GM12865 (cell line): ENCODE results near the gene THEMIS.

Experiments used
- DNase-seq: peaks from one replicate; pipeline ENCODE4 v3.0.0; 2010; ENCODE audit warnings: low read depth
- H3K4me3 ChIP-seq: 2 replicates; pipeline ENCODE4 v1.5.1; 2011; ENCODE audit warnings: mild to moderate bottlenecking, low read depth, low read length, control low read depth
- CTCF ChIP-seq: IDR thresholded peaks from 2 replicates; pipeline ENCODE4 v1.5.1; 2011; ENCODE audit warnings: low read length, control low read depth, low read depth, inconsistent platforms; ENCODE audit not compliant: insufficient read depth; ENCODE audit errors: missing control alignments

The THEMIS gene

GRCh38 chr6:127841811-127842210 is 59.0 kb downstream of the THEMIS start:
- TF ChIP-seq CTCF = no peak
- H3K4me3 ChIP-seq = no peak overlapping the region
- no peak for DNase-seq

GRCh38 chr6:127834136-127834535 is 66.7 kb downstream of the THEMIS start:
- no peak for DNase-seq

GRCh38 chr6:127833336-127833735 is 67.5 kb downstream of the THEMIS start:
- no peak overlapping the region for H3K4me3 ChIP-seq
- TF ChIP-seq CTCF = no peak
- no peak for DNase-seq

More at GRCh38 chr6:127834136-127834535, 66.7 kb downstream of the THEMIS start:
- no peak for TF ChIP-seq CTCF
- H3K4me3 ChIP-seq = no peak overlapping the region

DNA sequence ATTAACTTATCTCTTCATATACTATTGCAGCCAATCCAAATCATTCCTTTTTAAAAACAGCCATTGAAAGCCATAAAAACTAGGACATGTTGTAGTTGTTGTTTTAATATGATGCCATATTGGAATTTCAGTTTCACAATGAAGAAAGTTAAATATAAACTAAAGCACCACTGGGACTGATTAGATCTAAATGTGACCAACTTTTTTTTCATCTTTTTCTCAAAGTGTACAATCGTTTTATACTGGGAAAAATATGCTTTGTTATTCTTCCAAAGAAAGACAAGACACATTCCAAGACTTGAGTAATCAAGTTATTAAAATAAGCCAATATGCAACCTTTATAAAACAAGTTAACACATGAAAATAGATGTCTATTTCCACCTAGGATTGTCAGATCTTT is 68.5 kb downstream of the THEMIS start:
- no peak for DNase-seq
- no peak for TF ChIP-seq CTCF
- H3K4me3 ChIP-seq = no peak overlapping the region

DNA sequence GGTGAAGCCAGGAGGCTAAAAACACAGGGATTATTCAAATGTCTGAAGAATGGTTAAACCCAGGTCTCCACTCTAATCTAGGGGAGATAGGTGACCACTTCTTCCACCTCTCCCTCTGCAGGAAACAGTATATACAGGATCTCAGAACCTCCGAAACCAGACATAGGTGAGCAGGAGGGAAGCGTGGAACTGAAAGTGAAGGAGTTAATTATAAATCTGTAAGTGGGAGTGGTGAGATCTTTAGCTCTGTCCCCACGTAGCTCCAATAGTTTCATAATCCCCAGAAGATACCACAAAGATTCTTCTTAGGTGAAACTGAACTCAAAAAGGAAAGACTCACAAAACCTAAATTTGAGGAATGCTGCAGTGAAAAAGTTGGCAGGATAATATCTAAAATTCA is 76.8 kb downstream of the THEMIS start:
- no peak overlapping the region for H3K4me3 ChIP-seq
- DNase-seq = no peak
- TF ChIP-seq CTCF = no peak

- no peak overlapping the region for H3K4me3 ChIP-seq
- no peak for TF ChIP-seq CTCF
- no peak for DNase-seq
These were observed 79.4 kb downstream of the THEMIS start for GRCh38 chr6:127821431-127821830.

- H3K4me3 ChIP-seq = no peak overlapping the region
- DNase-seq = no peak
- no peak for TF ChIP-seq CTCF
These were observed 82.7 kb downstream of the THEMIS start for GRCh38 chr6:127818149-127818548.
